HK-2 (cell line): Measurements from ENCODE around the gene STAG1.
"Not testable (repeated sequence)": the region's sequence is repeated elsewhere in the genome, so short reads cannot be mapped to it uniquely, and the experiment has no call there.

Experiments
- DNase-seq: peaks from one replicate; pipeline ENCODE4 v3.0.0-alpha.2; 2018; ENCODE audit not compliant: unreplicated experiment

STAG1 gene

DNA sequence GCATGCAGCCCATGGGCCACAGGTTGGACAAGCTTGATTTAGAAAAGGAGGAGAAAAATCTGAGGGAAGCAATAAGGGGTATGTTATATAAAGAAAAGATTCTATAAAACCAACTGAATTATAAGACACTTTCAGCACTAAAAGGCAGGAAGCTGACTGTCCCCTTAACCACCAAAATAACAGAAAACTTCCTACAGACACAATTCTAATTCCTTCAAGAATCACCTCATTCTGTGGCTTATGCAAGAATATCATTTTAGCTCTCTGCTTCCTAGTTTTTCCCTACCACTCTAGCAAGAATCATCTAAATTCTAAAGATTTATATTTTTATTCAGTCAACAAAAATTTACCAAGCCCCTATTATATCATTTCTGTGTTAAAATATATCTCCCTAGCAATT lies 6.3 kb downstream of the STAG1 start:
- DNase-seq: no peak

DNA sequence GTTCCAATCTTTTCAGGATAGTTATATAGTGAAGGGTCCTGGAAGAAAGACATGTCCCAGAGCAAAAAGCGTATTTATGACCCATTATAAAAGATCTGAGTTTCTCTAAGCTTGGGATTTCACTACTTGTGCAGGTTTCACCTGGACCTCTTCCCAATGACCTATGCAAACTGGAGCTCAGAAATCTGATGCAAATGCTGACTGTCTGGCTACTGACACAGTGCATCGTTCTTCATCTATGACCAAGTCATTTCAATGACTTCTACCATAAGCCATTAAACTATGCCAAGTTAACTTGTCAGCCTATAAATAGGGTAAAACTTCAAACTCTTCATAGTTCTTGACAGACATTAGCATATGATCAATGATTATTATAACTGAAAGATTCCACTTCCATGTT lies 11.1 kb downstream of the STAG1 start:
- DNase-seq: no peak

DNA sequence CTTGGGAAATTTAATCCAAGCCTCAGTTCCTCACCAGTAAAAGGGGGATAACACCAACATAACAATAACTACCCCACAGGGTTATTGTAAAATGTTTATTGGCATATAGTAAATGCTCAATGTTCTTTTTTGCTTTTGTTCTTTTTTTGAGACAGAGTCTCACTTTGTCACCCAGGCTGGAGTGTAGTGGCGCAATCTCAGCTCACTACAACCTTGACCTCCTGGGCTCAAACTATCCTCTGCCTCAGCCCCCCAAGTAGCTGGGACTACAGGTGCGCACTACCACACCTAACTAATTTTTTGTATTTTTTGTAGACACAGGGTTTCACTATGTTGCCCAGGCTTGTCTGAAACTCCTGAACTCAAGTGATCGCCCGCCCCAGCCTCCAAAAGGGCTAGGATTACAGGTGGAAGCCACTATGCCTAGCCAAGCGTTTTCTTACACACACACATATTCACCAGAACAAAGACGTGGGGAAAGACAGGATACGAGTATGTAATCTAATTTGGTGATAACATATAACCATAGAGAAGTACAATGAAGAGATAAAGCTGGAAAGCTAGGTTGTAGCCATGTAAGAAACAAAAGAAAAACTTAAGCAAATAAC lies 11.7 kb downstream of the STAG1 start:
- no peak for DNase-seq

DNA sequence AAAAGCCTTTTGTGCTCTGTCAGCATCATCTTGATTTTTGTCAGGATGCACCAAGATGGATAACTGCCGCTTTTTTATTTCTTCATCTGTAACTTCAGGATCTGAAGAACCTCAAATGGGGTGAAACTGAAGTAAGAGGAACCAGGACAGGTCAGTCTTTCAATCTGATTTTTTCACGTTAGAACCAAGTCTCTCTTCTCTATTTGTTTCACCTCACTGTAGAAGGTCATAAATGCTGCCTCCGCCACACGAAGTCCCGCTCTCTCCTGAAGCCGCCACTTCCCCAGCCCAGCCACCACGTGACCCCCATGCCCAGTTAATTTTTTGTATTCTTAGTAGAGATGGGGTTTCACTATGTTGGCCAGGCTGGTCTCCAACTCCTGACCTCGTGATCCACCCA lies 15.2 kb downstream of the STAG1 start:
- not testable (repeated sequence) for DNase-seq

DNA sequence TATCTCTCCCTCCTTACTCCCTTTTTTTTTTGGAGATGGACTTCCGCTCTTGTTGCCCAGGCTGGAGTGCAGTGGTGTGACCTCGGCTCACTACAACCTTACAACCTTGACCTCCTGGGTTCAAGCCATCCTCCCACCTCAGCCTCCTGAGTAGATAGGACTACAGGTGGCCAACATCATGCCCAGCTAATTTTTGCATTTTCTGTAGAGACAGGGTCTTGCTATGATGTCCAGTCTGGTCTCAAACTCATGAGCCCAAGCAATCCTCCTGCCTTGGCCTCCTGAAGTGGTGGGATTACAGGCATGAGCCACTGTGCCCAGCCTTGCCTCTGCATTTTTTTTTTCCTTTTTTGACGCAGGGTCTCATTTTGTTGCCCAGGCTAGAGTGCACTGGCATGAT lies 17.1 kb downstream of the STAG1 start:
- no peak for DNase-seq

DNA sequence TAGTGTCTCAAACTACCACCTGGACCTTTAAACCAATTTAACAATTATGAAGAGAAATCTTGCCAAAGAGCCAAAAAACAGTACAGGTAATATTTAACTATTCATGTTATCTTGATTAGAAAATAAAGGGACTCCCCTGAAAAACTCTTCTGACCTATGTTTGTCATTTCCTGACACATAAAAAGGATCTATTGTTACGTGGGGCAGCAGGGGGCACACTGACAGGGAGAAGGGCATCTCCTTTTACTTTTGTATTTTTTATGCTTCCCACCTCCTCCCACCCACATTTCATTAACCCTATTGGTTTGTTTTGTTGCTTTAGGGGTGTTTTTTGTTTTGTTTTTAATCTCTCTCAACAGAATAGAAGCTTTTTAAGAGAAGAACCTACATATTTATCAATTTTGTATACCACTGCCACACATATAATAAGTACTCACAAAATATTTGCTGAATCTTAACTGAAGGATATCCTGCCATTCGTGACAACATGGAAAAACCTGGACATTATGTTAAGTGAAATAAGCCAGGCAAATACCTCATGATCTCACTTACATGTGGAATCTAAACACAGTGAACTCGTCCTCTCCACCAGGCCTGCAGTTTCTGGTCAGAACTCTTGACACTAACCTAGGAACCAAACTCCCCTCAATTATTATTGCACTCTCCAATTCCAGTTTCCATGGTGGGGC lies 17.7 kb downstream of the STAG1 start:
- no peak for DNase-seq

DNA sequence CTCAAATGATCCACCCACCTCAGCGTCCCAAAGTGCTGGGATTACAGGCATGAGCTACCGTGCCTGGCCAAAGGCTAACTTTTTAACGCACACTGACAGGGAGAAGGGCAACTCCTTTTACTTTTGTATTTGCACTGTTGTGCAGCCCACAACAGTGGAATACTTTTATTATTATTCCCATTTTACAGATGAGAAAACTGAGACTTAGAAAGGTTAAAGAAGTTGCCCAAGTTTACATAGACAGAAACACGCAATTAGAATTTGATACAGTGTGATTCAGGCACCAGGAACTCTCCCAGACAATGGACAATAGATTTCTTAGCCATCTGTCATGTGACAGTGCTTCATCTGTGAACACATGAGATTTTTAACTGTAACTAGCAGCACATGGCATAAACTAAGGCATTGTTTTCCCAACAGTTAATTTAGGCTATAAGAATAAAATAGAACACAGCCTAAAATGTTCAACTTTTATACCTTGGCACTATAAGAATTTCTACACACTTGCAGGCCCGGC lies 18.8 kb downstream of the STAG1 start:
- no peak for DNase-seq

DNA sequence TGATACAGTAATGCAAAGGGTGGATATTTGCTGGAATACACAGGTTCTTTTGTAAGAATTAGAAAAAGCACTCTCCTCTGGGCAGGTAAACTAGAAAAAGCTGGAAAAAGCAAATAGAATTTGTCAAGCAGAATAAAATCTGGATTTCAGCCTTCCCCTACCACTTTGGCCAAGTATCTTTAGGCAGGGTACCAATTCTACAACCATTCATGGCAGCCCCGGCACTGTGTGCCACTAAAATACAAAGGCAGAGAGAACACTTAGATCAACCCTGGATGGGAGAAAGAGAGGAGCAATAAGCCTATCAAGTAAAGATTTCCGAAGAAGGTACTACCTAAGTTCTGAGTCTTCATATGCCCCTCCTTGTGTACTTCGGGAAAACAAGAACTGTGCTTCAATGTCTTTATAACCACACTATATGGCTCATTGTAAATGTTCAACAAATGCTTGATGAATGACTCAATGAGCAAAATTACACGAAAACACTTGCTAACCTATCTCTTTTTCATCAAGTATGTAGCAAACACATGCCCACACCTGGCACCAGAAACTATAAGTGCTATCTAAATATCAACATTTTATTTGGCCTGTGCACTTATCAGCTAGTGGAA lies 20.8 kb downstream of the STAG1 start:
- no peak for DNase-seq

DNA sequence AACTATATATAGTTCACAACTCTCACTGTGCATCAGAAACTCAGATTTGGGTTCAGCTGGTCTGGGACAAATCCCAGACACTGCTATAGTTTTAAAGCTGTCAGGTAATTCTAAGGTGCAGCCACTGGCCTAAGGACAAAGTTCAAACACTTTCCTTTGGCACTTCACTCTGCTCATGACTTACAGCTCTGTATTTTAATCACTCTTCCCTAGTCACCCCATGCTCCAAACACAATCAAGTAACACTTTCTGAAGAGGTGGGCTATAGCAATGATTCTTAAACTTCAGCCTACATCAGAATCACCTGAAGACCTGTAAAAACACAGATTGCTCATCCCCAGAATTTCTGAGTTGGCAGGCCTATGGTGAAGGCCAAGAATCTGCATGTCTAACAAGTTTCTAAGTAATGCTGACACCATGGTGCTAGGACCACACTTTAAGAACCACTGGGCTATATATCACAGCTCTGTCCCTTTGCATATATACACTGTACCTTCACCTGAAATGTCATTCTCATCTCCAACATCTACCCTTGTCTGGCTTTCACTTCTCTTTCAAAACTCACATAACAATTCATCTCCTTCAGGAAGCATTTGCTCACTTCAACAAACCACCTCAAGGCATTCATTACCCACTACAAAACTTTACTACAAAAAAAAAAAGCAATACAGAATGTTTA lies 21.4 kb downstream of the STAG1 start:
- no peak for DNase-seq

DNA sequence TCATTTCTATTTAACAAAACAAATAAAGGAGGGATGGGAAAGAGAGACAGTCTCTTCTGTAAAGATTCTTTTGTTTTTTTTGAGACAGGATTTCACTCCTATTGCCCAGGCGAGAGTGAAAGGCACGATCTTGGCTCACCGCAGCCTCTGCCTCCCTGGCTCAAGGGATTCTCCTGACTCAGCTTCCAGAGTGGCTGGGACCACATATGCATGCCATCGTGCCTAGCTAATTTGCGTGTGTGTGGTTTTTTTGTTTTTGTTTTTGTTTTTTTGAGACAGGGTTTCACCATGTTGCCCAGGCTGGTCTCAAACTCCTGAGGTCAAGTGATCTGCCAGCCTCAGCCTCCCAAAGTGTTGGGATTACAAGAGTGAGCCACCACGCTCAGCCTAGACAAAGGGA lies 23.3 kb downstream of the STAG1 start:
- no peak for DNase-seq

DNA sequence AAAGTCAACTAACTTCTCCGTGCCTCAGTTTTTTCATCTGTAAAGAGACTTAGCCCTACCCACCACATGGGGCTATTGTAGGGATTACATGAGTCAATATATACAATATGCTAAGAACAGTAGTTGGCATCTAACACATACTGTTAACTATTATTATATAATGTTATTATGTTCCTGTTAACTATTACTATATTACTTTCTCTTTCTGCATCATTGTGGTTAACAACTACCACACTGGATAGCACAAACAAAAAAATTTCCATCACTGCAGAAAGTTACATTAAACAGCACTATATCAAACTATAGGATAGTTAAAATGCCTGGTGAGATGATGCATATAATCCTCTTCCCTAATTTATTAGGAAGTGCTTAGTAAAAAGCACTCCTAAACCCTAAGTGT lies 23.7 kb downstream of the STAG1 start:
- DNase-seq: no peak

DNA sequence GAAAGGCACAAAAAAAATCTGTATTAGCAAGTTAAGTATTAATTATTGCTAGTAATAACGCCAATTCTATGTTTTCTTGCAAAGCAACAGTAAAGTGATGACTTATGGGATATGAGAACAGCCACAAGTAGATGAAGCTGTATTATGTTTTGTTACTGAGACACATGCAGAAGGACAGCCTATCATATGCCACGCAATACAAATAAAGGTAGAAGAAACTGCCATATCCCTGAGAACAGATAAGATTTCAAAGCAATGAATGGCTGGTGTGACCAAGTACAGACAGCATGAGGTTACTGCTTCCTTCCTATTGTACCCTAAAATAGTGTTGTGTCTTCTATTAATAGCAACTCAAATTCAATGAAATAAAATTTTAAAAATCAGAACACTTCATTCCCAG lies 26.7 kb downstream of the STAG1 start:
- DNase-seq: no peak

DNA sequence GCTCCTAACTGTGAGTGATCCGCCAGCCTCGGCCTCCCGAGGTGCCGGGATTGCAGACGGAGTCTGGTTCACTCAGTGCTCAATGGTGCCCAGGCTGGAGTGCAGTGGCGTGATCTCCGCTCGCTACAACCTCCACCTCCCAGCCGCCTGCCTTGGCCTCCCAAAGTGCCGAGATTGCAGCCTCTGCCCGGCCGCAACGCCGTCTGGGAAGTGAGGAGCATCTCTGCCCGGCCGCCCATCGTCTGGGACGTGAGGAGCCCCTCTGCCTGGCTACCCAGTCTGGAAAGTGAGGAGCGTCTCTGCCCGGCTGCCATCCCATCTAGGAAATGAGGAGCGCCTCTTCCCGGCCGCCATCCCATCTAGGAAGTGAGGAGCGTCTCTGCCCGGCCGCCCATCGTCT lies 29.3 kb downstream of the STAG1 start:
- not testable (repeated sequence) for DNase-seq

DNA sequence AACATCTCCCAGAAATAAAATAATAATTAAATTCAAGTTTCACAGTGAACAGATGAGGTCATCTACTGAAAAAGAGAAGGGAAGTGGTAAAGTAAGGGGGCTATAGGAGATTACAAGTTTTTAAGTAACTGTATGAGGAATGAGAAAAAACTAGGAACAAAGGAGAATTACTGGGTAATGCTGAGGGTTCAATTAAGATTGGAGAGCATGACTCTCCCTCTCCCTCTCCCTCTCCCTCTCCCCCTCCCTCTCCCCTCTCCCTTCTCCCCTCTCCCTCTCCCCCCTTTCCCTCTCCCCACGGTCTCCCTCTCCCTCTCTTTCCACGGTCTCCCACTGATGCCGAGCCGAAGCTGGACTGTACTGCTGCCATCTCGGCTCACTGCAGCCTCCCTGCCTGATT lies 29.8 kb downstream of the STAG1 start:
- DNase-seq: not testable (repeated sequence)

DNA sequence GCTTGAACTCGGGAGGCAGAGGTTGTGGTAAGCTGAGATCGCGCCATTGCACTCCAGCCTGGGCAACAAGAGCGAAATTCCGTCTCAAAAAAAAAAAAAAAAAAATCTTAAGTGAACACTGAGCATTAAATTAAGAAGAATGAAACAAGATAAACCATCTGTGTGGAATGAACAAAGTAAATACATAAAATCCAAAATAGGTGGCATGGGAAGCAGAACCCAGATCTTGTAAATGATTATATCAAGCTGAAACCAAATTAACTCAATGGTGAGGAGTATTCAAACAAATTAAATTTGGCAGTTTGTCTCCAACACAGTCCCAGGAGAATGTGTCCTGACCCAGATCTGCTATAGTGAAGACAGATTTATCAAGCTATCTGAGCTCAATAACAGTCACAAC lies 32.1 kb downstream of the STAG1 start:
- no peak for DNase-seq

DNA sequence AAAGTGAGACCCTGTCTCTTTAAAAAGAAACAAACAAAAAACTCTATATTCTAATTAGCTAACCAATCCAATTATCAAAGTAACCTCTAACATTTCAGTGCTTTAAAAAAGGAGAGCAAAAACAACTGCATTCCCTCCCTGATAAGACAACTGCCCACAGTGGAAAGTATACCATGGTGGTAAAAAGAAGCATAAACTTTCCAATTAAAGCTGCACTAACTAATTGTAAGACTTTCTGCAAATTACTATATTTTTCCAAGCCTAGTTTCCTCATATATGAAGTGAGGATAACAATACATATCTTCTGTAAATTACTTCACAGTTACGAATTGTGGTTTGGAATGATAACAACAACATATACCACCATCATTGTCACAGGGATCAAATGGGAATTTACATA lies 35.5 kb downstream of the STAG1 start:
- no peak for DNase-seq

DNA sequence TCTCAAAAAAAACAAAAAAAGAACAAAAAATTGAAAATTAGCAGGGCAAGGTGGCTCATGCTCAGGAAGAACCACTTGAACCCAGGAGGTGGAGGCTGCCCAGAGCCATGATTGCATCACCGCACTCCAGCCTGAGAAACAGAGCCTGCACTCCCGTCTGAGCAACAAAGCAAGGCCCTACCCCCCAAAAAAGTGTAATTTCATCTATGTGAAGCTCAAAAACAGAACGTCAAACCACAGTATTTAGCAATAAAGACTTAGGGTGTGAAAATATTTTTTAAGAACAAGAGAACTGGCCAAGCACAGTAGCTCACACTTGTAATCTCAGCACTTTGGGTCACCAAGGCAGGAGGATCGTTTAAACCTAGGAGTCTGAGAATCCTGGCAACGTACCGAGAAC lies 38.2 kb downstream of the STAG1 start:
- no peak for DNase-seq

DNA sequence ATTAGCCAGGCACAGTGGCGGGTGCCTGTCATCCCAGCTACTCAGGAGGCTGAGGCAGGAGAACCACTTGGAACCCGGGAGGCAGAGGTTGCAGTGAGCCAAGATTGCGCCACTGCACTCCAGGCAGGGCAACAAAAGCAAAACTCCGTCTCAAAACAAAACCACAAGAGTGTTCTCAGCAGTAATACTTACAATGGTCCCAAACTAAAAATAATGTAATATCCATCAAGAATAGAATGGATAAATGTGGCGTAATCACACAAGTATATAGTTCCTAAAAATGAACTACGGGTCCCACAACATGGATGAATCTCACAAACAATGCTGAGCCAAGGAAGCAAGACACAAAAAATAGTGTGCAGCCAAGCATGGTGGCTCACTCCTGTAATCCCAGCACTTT lies 39.2 kb downstream of the STAG1 start:
- no peak for DNase-seq

DNA sequence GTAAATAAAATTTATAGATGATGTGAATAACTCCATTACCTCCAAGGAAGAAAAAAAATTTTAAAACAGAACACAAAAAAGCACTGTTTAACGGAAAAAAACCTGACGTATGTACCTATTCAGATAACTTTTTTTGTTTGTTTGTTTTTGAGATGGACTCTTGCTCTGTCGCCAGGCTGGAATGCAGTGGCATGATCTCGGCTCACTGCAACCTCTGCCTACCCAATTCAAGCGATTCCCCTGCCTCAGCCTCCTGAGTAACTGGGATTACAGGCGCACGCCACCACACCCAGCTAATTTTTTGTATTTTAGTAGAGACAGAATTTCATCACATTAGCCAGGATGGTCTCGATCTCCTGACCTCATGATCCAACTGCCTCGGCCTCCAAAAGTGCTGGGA lies 40.3 kb downstream of the STAG1 start:
- not testable (repeated sequence) for DNase-seq

DNA sequence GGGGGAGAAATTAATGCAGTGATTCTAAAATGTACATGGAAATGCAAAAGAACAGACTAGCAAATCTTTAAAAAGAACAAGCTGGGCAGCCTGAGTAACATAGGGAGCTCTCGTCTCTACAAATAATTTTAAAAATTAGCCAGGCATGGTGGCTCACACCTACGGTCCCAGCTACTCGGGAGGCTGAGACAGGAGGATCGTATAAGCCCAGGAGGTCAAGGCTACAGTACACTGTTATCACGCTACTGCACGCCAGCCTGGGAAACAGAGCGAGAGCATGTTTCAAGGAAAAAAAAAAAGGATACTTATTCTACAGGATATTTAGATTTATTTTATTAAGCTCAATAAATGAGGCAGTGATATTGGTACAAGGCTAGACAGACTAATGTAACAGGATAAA lies 40.9 kb downstream of the STAG1 start:
- no peak for DNase-seq

DNA sequence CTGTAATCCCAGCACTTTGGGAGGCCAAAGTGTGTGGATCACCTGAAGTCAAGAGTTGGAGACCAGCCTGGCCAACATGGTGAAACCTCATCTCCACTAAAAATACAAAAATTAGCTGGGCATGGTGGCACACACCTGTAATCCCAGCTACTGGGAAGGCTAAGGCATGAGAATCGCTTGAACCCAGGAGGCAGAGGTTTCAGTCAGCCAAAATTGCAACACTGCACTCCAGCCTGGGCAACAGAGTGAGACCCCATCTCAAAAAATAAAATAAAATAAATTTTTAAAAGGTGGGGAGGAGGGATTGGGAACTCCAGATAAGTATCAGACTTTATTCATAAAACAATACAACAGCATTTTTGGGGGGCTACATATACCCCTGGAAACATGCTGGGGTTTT lies 42.4 kb downstream of the STAG1 start:
- DNase-seq: not testable (repeated sequence)

DNA sequence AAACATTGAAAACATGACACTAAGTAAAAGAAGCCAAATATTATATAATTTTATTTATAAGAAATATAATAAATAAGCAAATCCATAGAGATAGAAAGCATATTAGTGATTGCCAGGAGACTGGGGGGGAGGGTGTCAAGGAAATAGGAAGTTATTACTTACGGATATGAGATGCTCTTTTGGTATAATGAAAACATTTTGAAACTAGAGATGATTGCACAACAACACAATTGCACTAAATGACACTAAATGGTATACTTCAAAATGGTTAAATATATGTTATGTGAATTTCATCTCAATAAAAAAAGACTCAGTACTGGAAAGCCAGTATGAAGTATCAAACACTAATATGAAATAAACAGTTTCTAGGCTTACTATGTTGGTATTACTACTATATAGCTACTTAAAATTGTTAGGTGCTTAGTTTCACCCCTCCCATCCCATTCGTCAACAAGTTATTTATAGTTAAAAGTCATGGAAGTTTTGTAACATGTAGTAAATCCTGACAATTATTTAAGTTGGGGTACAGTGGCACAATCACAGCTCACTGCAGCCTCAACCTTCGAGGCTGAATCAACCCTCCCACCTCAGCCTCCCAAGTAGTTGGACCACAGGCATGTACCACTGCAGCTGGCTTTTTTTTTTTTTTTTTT lies 43.7 kb downstream of the STAG1 start:
- no peak for DNase-seq
